GM12878 (cell line): Measurements from ENCODE around the gene KDM6B. TPM values are rescaled to one million over a fixed set of nuclear protein-coding genes. Genes with fewer than 3 reads are reported as not detected.

Source experiments
- ATF3 ChIP-seq: IDR thresholded peaks from 2 replicates; pipeline ENCODE4 v1.6.1; 2011; ENCODE audit warnings: low read depth, mild to moderate bottlenecking, low read length, moderate library complexity, borderline replicate concordance; ENCODE audit errors: extremely low read depth
- BCL3 ChIP-seq: IDR thresholded peaks from 2 replicates; pipeline ENCODE4 v1.6.1; 2011; ENCODE audit warnings: borderline replicate concordance, low read depth, mild to moderate bottlenecking, moderate library complexity, low read length; ENCODE audit not compliant: insufficient read depth, poor library complexity, severe bottlenecking
- BMI1 ChIP-seq: fragments of 450-650 bp; IDR thresholded peaks from 2 replicates; pipeline ENCODE4 v1.6.1; 2016; ENCODE audit warnings: mild to moderate bottlenecking, moderate library complexity, borderline replicate concordance
- CHD1 ChIP-seq: IDR thresholded peaks from 2 replicates; pipeline ENCODE4 v1.6.1; 2012; ENCODE audit warnings: low read depth, low read length, improper control_type of control experiment
- CHD2 ChIP-seq: IDR thresholded peaks from 2 replicates; pipeline ENCODE4 v1.6.1; 2011; ENCODE audit warnings: low read depth, low read length, improper control_type of control experiment, borderline replicate concordance
- CREM ChIP-seq: IDR thresholded peaks from 2 replicates; pipeline ENCODE4 v1.6.1; 2014; ENCODE audit warnings: antibody characterized with exemption, low read depth
- EGR1 ChIP-seq, 2 experiments: IDR thresholded peaks; 1 replicate in 1 of 2; 2 replicates in 1 of 2; pipeline ENCODE4 v1.6.1; 2011 to 2012; ENCODE audit warnings: low read depth in 2 of 2, low read length in 2 of 2, borderline replicate concordance in 1 of 2, mild to moderate bottlenecking in 1 of 2, moderate library complexity in 1 of 2
- ETV6 ChIP-seq, 2 experiments: fragments of 450-650 bp in 1 of 2; IDR thresholded peaks in 1 of 2; conservative IDR thresholded peaks in 1 of 2; 2 replicates each; pipeline ENCODE4 v1.6.1; 2014; ENCODE audit warnings: antibody characterized with exemption in 1 of 2, borderline replicate concordance in 1 of 2, low read depth in 1 of 2, mild to moderate bottlenecking in 1 of 2, moderate library complexity in 1 of 2
- IKZF1 ChIP-seq: fragments of 450-650 bp; conservative IDR thresholded peaks from 2 replicates; pipeline ENCODE4 v1.6.1; 2017; ENCODE audit warnings: antibody characterized with exemption, mild to moderate bottlenecking
- IKZF2 ChIP-seq, 2 experiments: fragments of 450-650 bp; IDR thresholded peaks; 2 replicates each; pipeline ENCODE4 v1.6.1; 2017; ENCODE audit warnings: mild to moderate bottlenecking in 2 of 2, moderate library complexity in 2 of 2
- MYB ChIP-seq: fragments of 150-350 bp; IDR thresholded peaks from 2 replicates; pipeline ENCODE4 v1.6.1; 2014; ENCODE audit warnings: mild to moderate bottlenecking, low read depth, low read length, borderline replicate concordance
- NFYB ChIP-seq: IDR thresholded peaks from 2 replicates; pipeline ENCODE4 v1.6.1; 2011; ENCODE audit warnings: low read depth, mild to moderate bottlenecking, low read length, improper control_type of control experiment, moderate library complexity; ENCODE audit not compliant: insufficient read depth
- NRF1 ChIP-seq: conservative IDR thresholded peaks from 2 replicates; pipeline ENCODE4 v1.6.1; 2011; ENCODE audit warnings: mild to moderate bottlenecking, low read depth, low read length, improper control_type of control experiment
- USF2 ChIP-seq: IDR thresholded peaks from 2 replicates; pipeline ENCODE4 v1.6.1; 2011; ENCODE audit warnings: low read depth, low read length, improper control_type of control experiment, borderline replicate concordance
- ZBTB40 ChIP-seq: fragments of 450-650 bp; IDR thresholded peaks from 2 replicates; pipeline ENCODE4 v1.6.1; 2016; ENCODE audit warnings: mild to moderate bottlenecking, moderate library complexity, borderline replicate concordance
- ZNF687 ChIP-seq: fragments of 450-650 bp; IDR thresholded peaks from 2 replicates; pipeline ENCODE4 v1.6.1; 2017; ENCODE audit warnings: mild to moderate bottlenecking, moderate library complexity
- polyA plus RNA-seq, 11 experiments: library from polyadenylated mRNA; depleted of rRNA in 4 of 11; unstranded in 6 of 11; stranded (reverse) in 5 of 11; fragments of >200 nt; fragmentation: Nextera tagmentation in 4 of 11; fragmentation: Illumina TruSeq in 1 of 11; extraction: Ambion mirVana in 4 of 11; extraction: Trizol in 1 of 11; gene quantifications; 1 replicate in 1 of 11; 2 replicates in 10 of 11; pipeline versions ENCODE4 v1.2.1 to v1.2.3, GENCODE V29; 2011 to 2016; ENCODE audit warnings: inconsistent platforms in 2 of 11, missing spikeins in 2 of 11, low read depth in 1 of 11
- total RNA-seq, 4 experiments: library from RNA; depleted of rRNA in 3 of 4; stranded (reverse); fragments of >200 nt in 3 of 4; fragmentation: Illumina TruSeq in 1 of 4; extraction: Trizol in 1 of 4; gene quantifications; 2 replicates each; pipeline versions ENCODE4 v1.2.1 to v1.2.3, GENCODE V29; 2013 to 2021

KDM6B gene
- total and polyA plus RNA-seq, 10 of the 15 experiments (the other 5 are each of a cell fraction or from before 2014, with no cell fraction given) = 0.05 to 33.5 (median 2.3) TPM

- TF ChIP-seq ETV6 (conservative IDR thresholded peaks at IDR 0.05 in 1 of 2, IDR thresholded peaks at IDR 0.05 in 1 of 2; ENCODE audit: borderline replicate concordance in 1 of 2, low read depth in 1 of 2) (no peak), BCL3 (no peak), ATF3 (no peak), CHD2 (peak; percentile 75), ZNF687 (no peak), NRF1 (peak; percentile 64), BMI1 (peak; percentile 90), MYB (0 out of 2 replicates have a peak, but pooled peaks have one; percentile 15), ZBTB40 (peak; percentile 63; the same call in 1 of the 2 replicates), EGR1 (IDR thresholded peaks at IDR 0.05; ENCODE audit: borderline replicate concordance in 1 of 2, low read depth in 2 of 2, low read length in 2 of 2) (peak in 1 of 2 experiments; percentile 78; a peak in 2 of 3 replicates), CREM (peak; percentile 70; the same call in 1 of the 2 replicates), IKZF1 (peak; percentile 96), USF2 (no peak), NFYB (peak; percentile 75; the same call in 1 of the 2 replicates), CHD1 (no peak), IKZF2 (IDR thresholded peaks at IDR 0.05) (peak; percentile 85 to 87)
Measured at GRCh38 chr17:7834957-7835813, 1.2 kb downstream of the KDM6B start (continued).
